PFSK-1 (cell line): ENCODE measurements around the gene CEP295NL.

ENCODE experiments used
- FOXP2 ChIP-seq: optimal IDR thresholded peaks from 2 replicates; pipeline ENCODE3; 2011; ENCODE audit warnings: borderline replicate concordance, control low read depth, inconsistent platforms; ENCODE audit not compliant: insufficient read depth; ENCODE audit errors: extremely low read length, extremely low read depth
- REST ChIP-seq, 2 experiments: IDR thresholded peaks; 2 replicates each; pipeline versions ENCODE4 v1.6.1 to v1.8.0; 2011 to 2012; ENCODE audit warnings: low read depth in 2 of 2, low read length in 2 of 2, control low read depth in 1 of 2, inconsistent platforms in 1 of 2, mild to moderate bottlenecking in 1 of 2, moderate library complexity in 1 of 2; ENCODE audit not compliant: insufficient read depth in 1 of 2

- TF ChIP-seq FOXP2 (no peak), REST (IDR thresholded peaks at IDR 0.05; ENCODE audit: insufficient read depth in 1 of 2, low read depth in 2 of 2, low read length in 2 of 2) (no peak)
Observed at GRCh38 chr17:78918979-78919378, 16.0 kb upstream of the CEP295NL start.
